ENCODE results near the gene NXPE3. TPM values are rescaled to one million over a fixed set of nuclear protein-coding genes. Genes with fewer than 3 reads are reported as not detected.

The NXPE3 gene
- total RNA-seq, 3 donors from 2014 or later (not counting 1 experiment from before 2014, with no cell fraction given), result 17.0 to 27.1 (median 21.1) TPM

DNA sequence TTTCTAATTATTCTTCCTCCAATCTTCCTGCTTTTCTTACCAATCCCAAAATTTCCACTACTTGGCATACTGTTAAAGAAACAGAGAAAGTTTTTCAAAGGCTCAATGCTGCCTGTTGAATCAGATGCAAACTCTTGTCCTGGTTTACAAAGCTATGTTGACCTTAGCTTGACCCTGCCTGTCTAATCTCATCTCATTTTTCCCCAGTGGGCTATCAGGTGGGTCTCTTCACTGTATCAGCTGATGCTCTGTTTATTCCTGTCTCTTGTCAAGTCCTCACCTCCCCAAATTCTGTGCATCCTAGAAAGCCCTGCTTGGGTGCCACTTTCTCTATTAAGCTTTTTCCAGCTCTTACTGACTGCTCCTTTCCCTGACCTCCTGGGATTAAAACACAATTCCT lies 88.5 kb downstream of the NXPE3 start:
- H3K36me3 ChIP-seq (ENCODE audit: control insufficient read depth, insufficient read depth, low read length), result no peaks in the 10 kb centered on the region
- DNase-seq, result no peak
- no peaks in the 10 kb centered on the region for H3K9me3 ChIP-seq (ENCODE audit: control insufficient read depth, insufficient read depth, low read length)
- no peak for ATAC-seq
- intact Hi-C loops (cut with micrococcal nuclease), result no loop called here
- no peak overlapping the region for H3K4me3 ChIP-seq (ENCODE audit: low read length)
- no peaks in the 10 kb centered on the region for H3K27me3 ChIP-seq (ENCODE audit: control insufficient read depth, insufficient read depth, low read length)
- H3K4me3 Mint-ChIP-seq, result peak overlapping the region; percentile 14
- no peaks in the 10 kb centered on the region for H3K36me3 Mint-ChIP-seq
- no peaks in the 10 kb centered on the region for H3K27me3 Mint-ChIP-seq (ENCODE audit: low read depth in 2 of 2)
- H3K9me3 Mint-ChIP-seq, result no peaks in the 10 kb centered on the region
- H3K4me1 ChIP-seq (ENCODE audit: control insufficient read depth, insufficient read depth, low read length), result no peaks in the 10 kb centered on the region
- TF ChIP-seq, protein P1, sequence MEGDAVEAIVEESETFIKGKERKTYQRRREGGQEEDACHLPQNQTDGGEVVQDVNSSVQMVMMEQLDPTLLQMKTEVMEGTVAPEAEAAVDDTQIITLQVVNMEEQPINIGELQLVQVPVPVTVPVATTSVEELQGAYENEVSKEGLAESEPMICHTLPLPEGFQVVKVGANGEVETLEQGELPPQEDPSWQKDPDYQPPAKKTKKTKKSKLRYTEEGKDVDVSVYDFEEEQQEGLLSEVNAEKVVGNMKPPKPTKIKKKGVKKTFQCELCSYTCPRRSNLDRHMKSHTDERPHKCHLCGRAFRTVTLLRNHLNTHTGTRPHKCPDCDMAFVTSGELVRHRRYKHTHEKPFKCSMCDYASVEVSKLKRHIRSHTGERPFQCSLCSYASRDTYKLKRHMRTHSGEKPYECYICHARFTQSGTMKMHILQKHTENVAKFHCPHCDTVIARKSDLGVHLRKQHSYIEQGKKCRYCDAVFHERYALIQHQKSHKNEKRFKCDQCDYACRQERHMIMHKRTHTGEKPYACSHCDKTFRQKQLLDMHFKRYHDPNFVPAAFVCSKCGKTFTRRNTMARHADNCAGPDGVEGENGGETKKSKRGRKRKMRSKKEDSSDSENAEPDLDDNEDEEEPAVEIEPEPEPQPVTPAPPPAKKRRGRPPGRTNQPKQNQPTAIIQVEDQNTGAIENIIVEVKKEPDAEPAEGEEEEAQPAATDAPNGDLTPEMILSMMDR (IDR thresholded peaks at IDR 0.05), result no peak
- H3K4me1 Mint-ChIP-seq, result no peaks in the 10 kb centered on the region
- no peak overlapping the region for H3K27ac ChIP-seq (ENCODE audit: low read length)
- H3K27ac Mint-ChIP-seq, result peak overlapping the region; percentile 23 to 36

DNA sequence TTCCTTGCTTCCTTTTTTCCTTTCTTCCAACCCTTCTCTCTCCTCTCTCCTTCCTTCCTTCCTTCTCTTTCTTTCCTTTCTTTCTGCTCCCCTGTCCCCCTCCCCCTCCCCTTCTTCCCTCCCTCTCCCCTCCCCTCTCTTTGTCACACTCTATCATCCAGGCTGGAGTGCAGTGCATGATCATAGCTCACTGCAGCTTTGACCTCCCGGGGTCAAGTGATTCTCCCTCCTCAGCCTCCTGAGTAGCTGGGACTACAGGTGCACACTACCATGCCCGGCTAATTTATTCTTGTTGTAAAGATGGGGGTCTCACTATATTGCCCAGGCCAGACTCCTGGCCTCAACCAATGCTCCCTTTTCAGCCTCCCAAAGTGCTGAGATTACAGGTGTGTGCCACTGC lies 89.0 kb downstream of the NXPE3 start:
- intact Hi-C loops (cut with micrococcal nuclease), result no loop called here
- Mint-ChIP-seq H3K4me3 (peak overlapping the region; percentile 14), H3K36me3 (no peaks in the 10 kb centered on the region), H3K27ac (peak overlapping the region; percentile 23 to 36), H3K9me3 (no peaks in the 10 kb centered on the region), H3K27me3 (ENCODE audit: low read depth in 2 of 2) (no peaks in the 10 kb centered on the region), H3K4me1 (no peaks in the 10 kb centered on the region)
- H3K9me3 ChIP-seq (ENCODE audit: control insufficient read depth, insufficient read depth, low read length), result no peaks in the 10 kb centered on the region
- TF ChIP-seq, protein P1 (IDR thresholded peaks at IDR 0.05), result no peak
- WGBS (ENCODE audit: insufficient coverage), result 94% methylated on average over 2 of the region's 2 CpGs
- ATAC-seq (no peak), DNase-seq (no peak)
- no peaks in the 10 kb centered on the region for H3K4me1 ChIP-seq (ENCODE audit: control insufficient read depth, insufficient read depth, low read length)
- H3K36me3 ChIP-seq (ENCODE audit: control insufficient read depth, insufficient read depth, low read length), result no peaks in the 10 kb centered on the region
- H3K4me3 ChIP-seq (ENCODE audit: low read length), result no peak overlapping the region
- H3K27ac ChIP-seq (ENCODE audit: low read length), result no peak overlapping the region
- no peaks in the 10 kb centered on the region for H3K27me3 ChIP-seq (ENCODE audit: control insufficient read depth, insufficient read depth, low read length)

DNA sequence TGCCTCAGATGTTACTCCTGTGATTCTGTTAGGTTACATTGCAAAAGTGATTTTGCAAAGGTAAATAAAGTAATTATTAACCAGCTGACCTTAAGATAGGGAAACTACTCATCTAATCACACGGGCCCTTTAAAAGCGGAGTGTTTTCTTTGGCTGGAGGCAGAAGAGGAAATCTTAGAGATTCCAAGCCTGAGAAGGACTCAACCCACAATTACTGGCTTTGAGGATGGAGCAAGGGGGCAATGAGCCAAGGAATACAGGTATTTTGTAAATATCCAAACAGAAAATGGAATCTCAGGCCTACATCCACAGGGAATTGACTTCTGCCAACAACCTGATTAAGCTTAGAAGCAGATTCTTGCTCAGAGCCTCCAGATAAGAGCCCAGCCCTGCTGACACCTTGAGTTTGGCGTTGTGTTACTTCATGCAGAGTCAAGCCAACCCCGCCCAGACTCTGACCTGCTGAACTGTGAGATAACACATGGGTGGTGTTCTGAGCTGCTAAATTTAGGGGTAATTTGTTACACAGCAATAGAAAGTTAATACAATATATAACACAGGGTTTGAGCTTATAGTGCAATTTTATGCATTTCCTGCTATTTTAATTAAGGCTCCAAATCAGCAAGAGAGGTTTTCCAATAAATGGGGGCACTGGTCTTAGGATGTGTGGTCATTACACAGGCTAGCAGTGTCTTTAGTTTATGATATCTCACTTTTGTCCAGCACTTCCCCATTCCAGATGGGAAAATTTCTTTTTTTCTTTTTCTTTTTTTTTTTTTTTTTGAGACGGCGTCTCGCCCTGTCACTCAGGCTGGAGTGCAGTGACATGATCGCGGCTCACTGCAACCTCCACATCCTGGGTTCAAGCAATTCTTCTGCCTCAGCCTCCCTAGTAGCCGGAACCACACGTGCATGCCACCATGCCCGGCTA lies 89.8 kb downstream of the NXPE3 start:
- Histone ChIP-seq H3K36me3 (ENCODE audit: control insufficient read depth, insufficient read depth, low read length) (no peaks in the 10 kb centered on the region), H3K27me3 (ENCODE audit: control insufficient read depth, insufficient read depth, low read length) (no peaks in the 10 kb centered on the region), H3K9me3 (ENCODE audit: control insufficient read depth, insufficient read depth, low read length) (no peaks in the 10 kb centered on the region), H3K4me1 (ENCODE audit: control insufficient read depth, insufficient read depth, low read length) (no peaks in the 10 kb centered on the region), H3K27ac (ENCODE audit: low read length) (no peak overlapping the region), H3K4me3 (ENCODE audit: low read length) (no peak overlapping the region)
- DNase-seq (no peak), ATAC-seq (peak in 2 of 3 donors; percentile 21 to 42)
- H3K4me1 Mint-ChIP-seq, result no peaks in the 10 kb centered on the region
- intact Hi-C loops (cut with micrococcal nuclease), result no loop called here
- H3K27me3 Mint-ChIP-seq (ENCODE audit: low read depth in 2 of 2), result no peaks in the 10 kb centered on the region
- H3K9me3 Mint-ChIP-seq, result no peaks in the 10 kb centered on the region
- WGBS (ENCODE audit: insufficient coverage), result 91% methylated on average over 12 of the region's 12 CpGs
- TF ChIP-seq, protein P1 (IDR thresholded peaks at IDR 0.05), result no peak
- no peak overlapping the region for H3K27ac Mint-ChIP-seq
- no peaks in the 10 kb centered on the region for H3K36me3 Mint-ChIP-seq
- no peak overlapping the region for H3K4me3 Mint-ChIP-seq
